Liver (tissue), 3 donors: Measurements from ENCODE around the gene KL.

Experiments
- CTCF ChIP-seq: fragments of 150-350 bp; IDR thresholded peaks from 2 replicates; pipeline ENCODE4 v1.5.1; 2017; ENCODE audit warnings: improper control_type of control experiment, low read depth, low read length; ENCODE audit not compliant: missing input control
- GABPA ChIP-seq, 2 donors: IDR thresholded peaks in 1 of 2; conservative IDR thresholded peaks in 1 of 2; 2 replicates each; pipeline ENCODE4 v1.6.1; 2016; ENCODE audit warnings: antibody characterized with exemption in 2 of 2, mild to moderate bottlenecking in 1 of 2, moderate library complexity in 1 of 2
- MAX ChIP-seq: IDR thresholded peaks from 2 replicates; pipeline ENCODE4 v1.6.1; 2016; ENCODE audit warnings: antibody characterized with exemption
- TAF1 ChIP-seq: conservative IDR thresholded peaks from 2 replicates; pipeline ENCODE4 v1.6.1; 2016; ENCODE audit warnings: antibody characterized with exemption, mild to moderate bottlenecking
- TF ChIP-seq, protein P1 (sequence below): IDR thresholded peaks from 2 replicates; pipeline ENCODE4 v1.6.1; 2016; ENCODE audit warnings: antibody characterized with exemption, mild to moderate bottlenecking
- TF ChIP-seq, protein P2 (sequence below): IDR thresholded peaks from 2 replicates; pipeline ENCODE4 v1.6.1; 2016; ENCODE audit warnings: antibody characterized with exemption
- donor health status: healthy.
- donor health status: healthy.

DNA sequence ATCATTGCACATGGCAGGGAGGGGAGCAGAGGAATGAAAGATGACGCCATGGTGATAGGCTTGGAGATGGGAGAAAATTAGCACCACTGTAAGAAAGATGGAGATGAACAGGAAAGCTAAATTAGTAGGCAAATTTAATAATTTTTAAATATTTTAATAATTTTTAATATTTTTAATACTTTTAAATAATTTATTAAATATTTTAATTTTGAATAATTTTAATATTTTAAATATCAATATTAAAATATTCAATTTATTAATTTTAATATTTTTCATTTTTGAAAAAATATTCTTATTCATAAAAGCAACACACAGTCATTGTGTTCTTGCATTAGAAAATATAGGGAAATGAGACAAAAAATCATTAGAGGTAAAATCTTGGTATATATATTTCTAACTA, 15.9 kb upstream of the KL start:
- TF ChIP-seq CTCF, result no peak
- no peak for TF ChIP-seq MAX
- TF ChIP-seq, protein P1, sequence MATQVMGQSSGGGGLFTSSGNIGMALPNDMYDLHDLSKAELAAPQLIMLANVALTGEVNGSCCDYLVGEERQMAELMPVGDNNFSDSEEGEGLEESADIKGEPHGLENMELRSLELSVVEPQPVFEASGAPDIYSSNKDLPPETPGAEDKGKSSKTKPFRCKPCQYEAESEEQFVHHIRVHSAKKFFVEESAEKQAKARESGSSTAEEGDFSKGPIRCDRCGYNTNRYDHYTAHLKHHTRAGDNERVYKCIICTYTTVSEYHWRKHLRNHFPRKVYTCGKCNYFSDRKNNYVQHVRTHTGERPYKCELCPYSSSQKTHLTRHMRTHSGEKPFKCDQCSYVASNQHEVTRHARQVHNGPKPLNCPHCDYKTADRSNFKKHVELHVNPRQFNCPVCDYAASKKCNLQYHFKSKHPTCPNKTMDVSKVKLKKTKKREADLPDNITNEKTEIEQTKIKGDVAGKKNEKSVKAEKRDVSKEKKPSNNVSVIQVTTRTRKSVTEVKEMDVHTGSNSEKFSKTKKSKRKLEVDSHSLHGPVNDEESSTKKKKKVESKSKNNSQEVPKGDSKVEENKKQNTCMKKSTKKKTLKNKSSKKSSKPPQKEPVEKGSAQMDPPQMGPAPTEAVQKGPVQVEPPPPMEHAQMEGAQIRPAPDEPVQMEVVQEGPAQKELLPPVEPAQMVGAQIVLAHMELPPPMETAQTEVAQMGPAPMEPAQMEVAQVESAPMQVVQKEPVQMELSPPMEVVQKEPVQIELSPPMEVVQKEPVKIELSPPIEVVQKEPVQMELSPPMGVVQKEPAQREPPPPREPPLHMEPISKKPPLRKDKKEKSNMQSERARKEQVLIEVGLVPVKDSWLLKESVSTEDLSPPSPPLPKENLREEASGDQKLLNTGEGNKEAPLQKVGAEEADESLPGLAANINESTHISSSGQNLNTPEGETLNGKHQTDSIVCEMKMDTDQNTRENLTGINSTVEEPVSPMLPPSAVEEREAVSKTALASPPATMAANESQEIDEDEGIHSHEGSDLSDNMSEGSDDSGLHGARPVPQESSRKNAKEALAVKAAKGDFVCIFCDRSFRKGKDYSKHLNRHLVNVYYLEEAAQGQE, result no peak
- TF ChIP-seq GABPA (IDR thresholded peaks at IDR 0.05 in 1 of 2, conservative IDR thresholded peaks at IDR 0.05 in 1 of 2), result no peak
- TF ChIP-seq TAF1, result no peak
- TF ChIP-seq, protein P2, sequence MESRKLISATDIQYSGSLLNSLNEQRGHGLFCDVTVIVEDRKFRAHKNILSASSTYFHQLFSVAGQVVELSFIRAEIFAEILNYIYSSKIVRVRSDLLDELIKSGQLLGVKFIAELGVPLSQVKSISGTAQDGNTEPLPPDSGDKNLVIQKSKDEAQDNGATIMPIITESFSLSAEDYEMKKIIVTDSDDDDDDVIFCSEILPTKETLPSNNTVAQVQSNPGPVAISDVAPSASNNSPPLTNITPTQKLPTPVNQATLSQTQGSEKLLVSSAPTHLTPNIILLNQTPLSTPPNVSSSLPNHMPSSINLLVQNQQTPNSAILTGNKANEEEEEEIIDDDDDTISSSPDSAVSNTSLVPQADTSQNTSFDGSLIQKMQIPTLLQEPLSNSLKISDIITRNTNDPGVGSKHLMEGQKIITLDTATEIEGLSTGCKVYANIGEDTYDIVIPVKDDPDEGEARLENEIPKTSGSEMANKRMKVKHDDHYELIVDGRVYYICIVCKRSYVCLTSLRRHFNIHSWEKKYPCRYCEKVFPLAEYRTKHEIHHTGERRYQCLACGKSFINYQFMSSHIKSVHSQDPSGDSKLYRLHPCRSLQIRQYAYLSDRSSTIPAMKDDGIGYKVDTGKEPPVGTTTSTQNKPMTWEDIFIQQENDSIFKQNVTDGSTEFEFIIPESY, result no peak
